ENCODE measurements around the gene KRT76. TPM values are rescaled to one million over a fixed set of nuclear protein-coding genes. Genes with fewer than 3 reads are reported as not detected.

KRT76 gene
- total RNA-seq, 2 experiments from 2014 or later: not detected

DNA sequence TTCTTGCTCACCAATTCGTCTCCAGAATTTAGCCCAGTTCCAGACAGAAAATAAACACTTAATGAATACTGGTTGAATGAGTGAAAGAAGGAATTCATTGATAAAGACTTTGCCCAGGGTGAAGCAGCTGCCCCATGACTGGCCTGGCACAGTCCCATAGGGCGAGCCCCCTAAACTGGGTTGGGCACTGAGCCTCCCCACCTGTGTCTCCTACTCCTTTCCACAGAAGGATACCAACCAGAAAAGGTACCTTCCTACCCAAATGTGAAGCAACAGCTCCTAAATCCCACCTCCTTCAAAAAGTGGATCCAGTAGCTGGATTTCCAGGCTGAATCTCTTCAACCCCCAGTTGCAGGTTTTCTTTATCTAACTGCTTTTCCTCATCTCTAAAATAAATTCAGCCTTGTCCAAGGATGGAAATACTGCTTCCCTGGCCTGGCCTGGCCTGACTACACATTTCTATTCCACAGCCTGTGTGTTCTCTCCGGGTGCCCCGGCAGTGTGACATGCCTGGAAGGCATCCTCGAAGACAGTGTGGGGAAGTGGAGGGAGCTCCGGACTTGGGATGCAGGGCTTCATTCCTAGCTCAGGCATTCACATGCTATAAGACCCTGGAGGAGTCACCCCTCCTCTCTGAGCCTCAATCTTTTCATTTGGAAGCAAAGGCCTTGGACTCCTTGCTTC, 11.2 kb upstream of the KRT76 start:
- ChIA-PET POLR2A (interaction anchor here (0.7 kb wide), 1 partner anchor 9 kb away, joined by 4 read pairs; no protein-coding TSS in a partner anchor), CTCF (interaction anchor here (0.8 kb wide), 1 partner anchor 205 kb away, joined by 3 read pairs; no protein-coding TSS in a partner anchor)
- Mint-ChIP-seq H3K4me3 (no peak overlapping the region), H3K4me1 (ENCODE audit: low read depth) (peaks cover 11% of the 10 kb centered on the region), H3K9me3 (no peaks in the 10 kb centered on the region), H3K27me3 (peaks cover 28% of the 10 kb centered on the region), H3K36me3 (ENCODE audit: low read depth) (no peaks in the 10 kb centered on the region), H3K27ac (no peak overlapping the region)
- TF ChIP-seq, protein P1, sequence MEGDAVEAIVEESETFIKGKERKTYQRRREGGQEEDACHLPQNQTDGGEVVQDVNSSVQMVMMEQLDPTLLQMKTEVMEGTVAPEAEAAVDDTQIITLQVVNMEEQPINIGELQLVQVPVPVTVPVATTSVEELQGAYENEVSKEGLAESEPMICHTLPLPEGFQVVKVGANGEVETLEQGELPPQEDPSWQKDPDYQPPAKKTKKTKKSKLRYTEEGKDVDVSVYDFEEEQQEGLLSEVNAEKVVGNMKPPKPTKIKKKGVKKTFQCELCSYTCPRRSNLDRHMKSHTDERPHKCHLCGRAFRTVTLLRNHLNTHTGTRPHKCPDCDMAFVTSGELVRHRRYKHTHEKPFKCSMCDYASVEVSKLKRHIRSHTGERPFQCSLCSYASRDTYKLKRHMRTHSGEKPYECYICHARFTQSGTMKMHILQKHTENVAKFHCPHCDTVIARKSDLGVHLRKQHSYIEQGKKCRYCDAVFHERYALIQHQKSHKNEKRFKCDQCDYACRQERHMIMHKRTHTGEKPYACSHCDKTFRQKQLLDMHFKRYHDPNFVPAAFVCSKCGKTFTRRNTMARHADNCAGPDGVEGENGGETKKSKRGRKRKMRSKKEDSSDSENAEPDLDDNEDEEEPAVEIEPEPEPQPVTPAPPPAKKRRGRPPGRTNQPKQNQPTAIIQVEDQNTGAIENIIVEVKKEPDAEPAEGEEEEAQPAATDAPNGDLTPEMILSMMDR (IDR thresholded peaks at IDR 0.05): no peak
- ATAC-seq: no peak
- no peak for DNase-seq
- intact Hi-C loops (cut with micrococcal nuclease): no loop called here

DNA sequence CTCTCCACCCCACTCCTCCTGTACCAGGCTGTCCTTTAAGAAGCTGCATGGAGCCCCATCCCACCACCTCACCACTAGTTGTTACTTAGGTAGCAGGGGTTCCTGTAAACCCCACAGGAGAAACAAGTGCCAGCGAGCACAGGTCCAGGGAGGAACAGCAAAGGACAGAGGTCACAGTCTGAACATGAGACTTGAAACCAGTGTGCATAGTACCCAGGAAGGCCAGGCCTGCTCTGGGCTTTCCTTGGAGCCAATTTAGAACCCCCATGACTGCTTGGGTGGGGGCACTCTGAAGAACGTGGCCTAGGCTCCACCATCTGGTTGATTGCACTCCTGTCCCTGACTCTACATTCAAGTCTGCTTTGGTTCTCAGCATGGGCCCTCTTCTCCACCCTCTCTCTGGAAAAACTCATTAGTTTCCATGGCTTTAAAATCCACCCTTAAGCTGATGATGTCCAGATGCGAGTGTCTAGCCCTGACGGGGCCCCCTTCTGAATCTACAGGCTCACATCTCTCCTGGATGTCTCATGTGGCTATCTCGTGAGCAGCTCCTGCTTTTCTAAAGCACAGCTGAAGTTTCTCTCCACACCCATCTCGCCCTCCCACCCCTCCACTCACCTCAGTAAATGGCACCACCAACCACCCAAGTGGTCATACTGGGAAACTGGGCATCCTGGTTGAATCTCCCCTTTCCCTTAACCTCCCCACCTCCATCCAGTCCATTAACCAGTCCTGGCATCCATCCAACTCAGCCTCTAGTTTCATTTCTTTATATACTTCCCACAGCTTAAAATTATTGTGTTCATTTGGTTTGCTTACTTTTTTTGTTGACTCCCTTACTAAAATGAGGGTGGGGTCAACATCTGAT, 10.4 kb upstream of the KRT76 start:
- peaks cover 28% of the 10 kb centered on the region for H3K27me3 Mint-ChIP-seq

DNA sequence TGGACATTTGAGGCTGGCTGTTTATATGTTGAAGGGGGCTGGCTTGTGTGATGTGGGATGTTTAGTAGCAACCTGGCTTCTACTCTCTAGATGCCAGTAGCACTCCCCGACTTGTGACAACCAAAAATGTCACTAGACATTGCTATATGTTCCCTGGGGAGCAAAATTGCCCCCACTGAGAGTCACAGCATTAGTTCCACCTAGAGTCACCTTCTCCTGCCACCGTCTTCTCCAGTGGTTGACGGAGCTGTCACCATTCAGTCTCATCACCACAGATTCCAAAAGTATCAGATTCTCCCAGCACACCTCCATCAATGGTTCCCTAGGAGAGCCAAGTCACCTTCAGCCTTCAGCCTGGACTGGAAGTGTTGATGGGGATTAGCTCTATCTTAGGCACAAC, 7.8 kb upstream of the KRT76 start:
- Mint-ChIP-seq H3K9me3 (no peaks in the 10 kb centered on the region), H3K27me3 (peaks cover 16% of the 10 kb centered on the region), H3K27ac (no peak overlapping the region), H3K4me3 (no peak overlapping the region), H3K4me1 (ENCODE audit: low read depth) (peaks cover 4% of the 10 kb centered on the region), H3K36me3 (ENCODE audit: low read depth) (no peaks in the 10 kb centered on the region)
- intact Hi-C loops (cut with micrococcal nuclease): no loop called here
- DNase-seq (no peak), ATAC-seq (no peak)
- CTCF ChIA-PET: no interaction called here
- POLR2A ChIA-PET: no interaction called here
- TF ChIP-seq, protein P1 (IDR thresholded peaks at IDR 0.05): no peak

More for the DNA sequence above, 10.4 kb upstream of the KRT76 start:
- TF ChIP-seq, protein P1 (IDR thresholded peaks at IDR 0.05): no peak
- POLR2A ChIA-PET: no interaction called here
- Mint-ChIP-seq H3K36me3 (ENCODE audit: low read depth) (no peaks in the 10 kb centered on the region), H3K4me3 (no peak overlapping the region), H3K27ac (no peak overlapping the region), H3K9me3 (no peaks in the 10 kb centered on the region), H3K4me1 (ENCODE audit: low read depth) (peaks cover 11% of the 10 kb centered on the region)
- DNase-seq (no peak), ATAC-seq (no peak)
- CTCF ChIA-PET: interaction anchor here (0.8 to 1.3 kb wide), 2 partner anchors 92 to 204 kb away, joined by 3 to 4 read pairs; no protein-coding TSS in a partner anchor
- intact Hi-C loops (cut with micrococcal nuclease): no loop called here

DNA sequence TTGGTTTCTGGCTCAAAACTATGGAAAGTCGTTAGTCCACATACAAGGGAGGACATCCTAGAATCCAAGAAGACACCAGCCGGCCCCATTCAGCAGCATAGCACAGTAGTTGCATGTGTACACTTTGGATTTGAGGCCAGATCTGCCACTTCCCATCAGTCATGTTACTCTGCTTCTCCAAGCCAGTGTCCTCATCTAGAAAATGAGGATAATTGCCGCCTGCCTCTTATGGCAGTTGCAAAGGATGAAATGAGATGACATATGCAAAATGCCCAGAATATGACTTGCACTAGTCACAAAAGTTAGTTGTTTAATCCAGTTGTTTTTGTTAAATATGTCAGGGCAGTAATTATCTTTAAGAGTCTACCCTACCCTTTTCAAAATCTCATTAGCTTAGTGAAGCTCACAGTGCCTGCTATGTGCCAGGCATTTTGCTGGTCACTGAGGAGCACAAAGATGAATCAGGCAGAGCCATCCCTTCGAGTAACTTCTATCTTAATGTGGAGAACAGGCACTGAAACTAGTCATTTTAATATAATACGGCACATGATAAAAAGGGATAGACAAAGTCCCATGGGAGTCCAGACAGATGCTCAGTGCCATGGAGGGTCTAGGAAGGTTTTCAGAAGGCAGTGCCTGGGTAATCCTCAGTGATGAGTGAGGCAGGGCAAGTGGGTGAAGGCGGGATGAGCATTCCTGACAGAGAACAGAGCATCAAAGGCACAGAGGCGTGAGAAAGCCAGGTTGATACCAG, 6.6 kb upstream of the KRT76 start:
- DNase-seq: no peak
- ChIA-PET CTCF (no interaction called here), POLR2A (no interaction called here)
- Mint-ChIP-seq H3K36me3 (ENCODE audit: low read depth) (no peaks in the 10 kb centered on the region), H3K27ac (no peak overlapping the region), H3K27me3 (peaks cover 5% of the 10 kb centered on the region), H3K4me3 (no peak overlapping the region), H3K4me1 (ENCODE audit: low read depth) (no peaks in the 10 kb centered on the region), H3K9me3 (no peaks in the 10 kb centered on the region)
- no peak for ATAC-seq
- intact Hi-C loops (cut with micrococcal nuclease): no loop called here
- TF ChIP-seq, protein P1 (IDR thresholded peaks at IDR 0.05): no peak
